Measurements from ENCODE around the gene ZNF595.

DNA sequence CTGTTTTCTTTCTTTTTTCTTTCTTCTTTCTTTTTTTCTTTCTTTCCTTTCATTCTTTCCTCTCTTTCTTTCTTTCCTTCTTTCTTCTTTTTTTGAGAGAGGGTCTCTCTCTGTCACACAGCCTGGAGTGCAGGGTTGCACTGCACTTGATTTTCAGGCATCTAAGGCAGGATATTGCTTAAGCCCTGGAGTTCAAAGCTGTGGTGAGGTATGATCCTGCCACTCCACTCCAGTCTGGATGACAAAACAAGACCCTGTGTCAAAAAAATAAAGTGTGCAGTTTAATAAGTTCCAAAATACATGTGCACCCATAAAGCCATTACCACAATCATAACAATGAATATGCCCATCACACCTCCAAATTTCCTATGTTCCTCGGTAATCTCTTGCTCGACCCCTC, 60.6 kb downstream of the ZNF595 start:
- TF ChIP-seq POLR2A (IDR thresholded peaks at IDR 0.05; ENCODE audit: low read length), result no peak
- TF ChIP-seq GATA1 (IDR thresholded peaks at IDR 0.05; ENCODE audit: low read depth, low read length), result no peak

All from erythroblast (primary cell).